GM06990 (cell line): Measurements from ENCODE around the gene CLDN4.

Source experiments
- DNase-seq: peaks from one replicate; pipeline ENCODE4 v3.0.0-alpha.2; 2011; ENCODE audit not compliant: insufficient read length; ENCODE audit errors: extremely low read depth
- H3K27me3 ChIP-seq: replicated peaks from 2 replicates; pipeline ENCODE4 v1.6.0; 2011; ENCODE audit warnings: low read length; ENCODE audit not compliant: control insufficient read depth, insufficient read depth
- H3K36me3 ChIP-seq: 2 replicates; pipeline ENCODE4 v1.5.1; 2011; ENCODE audit warnings: low read length; ENCODE audit not compliant: control insufficient read depth, insufficient read depth
- H3K4me3 ChIP-seq: replicated peaks from 2 replicates; pipeline ENCODE4 v1.5.1; 2011; ENCODE audit warnings: low read depth, mild to moderate bottlenecking, control low read depth, low read length
- CTCF ChIP-seq: IDR thresholded peaks from 2 replicates; pipeline ENCODE4 v1.5.1; 2011; ENCODE audit warnings: low read length, control low read depth, mild to moderate bottlenecking, inconsistent platforms; ENCODE audit not compliant: insufficient read depth, poor library complexity, severe bottlenecking

Gene CLDN4

DNA sequence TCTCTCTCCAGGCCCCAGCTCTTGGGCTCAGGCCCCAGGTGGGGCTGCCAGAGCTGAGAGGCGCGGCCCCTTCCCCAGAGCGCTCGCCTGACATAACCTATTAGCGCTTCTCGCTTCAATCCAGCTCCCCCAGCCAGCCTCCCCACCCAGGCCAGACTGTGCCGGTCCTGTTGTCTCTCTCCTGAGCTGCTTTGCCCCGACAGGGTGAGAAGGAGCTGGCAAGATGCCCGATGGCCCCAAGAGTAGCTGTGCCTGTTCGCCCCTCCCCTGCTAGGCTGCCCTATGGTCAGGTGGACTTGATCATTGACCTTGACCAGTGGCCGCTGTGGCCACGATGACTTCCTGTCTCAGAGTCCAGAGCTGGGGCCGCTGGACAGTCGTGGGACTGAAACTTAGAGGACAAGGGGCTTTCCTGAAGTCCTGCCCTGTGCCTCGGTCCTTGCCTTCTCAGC is 39.3 kb downstream of the CLDN4 start:
- TF ChIP-seq CTCF, result no peak
- H3K4me3 ChIP-seq, result no peak overlapping the region
- no peaks in the 10 kb centered on the region for H3K36me3 ChIP-seq
- no peaks in the 10 kb centered on the region; the same call in 1 of the 2 replicates for H3K27me3 ChIP-seq
- no peak for DNase-seq

GRCh38 chr7:73871163-73872011 is 40.6 kb downstream of the CLDN4 start:
- Histone ChIP-seq H3K27me3 (no peaks in the 10 kb centered on the region; the same call in 1 of the 2 replicates), H3K36me3 (no peaks in the 10 kb centered on the region), H3K4me3 (no peak overlapping the region)
- TF ChIP-seq CTCF, result no peak
- no peak for DNase-seq

GRCh38 chr7:73872056-73872908 is 41.5 kb downstream of the CLDN4 start:
- H3K4me3 ChIP-seq, result no peak overlapping the region
- H3K36me3 ChIP-seq, result no peaks in the 10 kb centered on the region
- H3K27me3 ChIP-seq, result no peaks in the 10 kb centered on the region; the same call in 1 of the 2 replicates
- no peak for DNase-seq
- TF ChIP-seq CTCF, result no peak

DNA sequence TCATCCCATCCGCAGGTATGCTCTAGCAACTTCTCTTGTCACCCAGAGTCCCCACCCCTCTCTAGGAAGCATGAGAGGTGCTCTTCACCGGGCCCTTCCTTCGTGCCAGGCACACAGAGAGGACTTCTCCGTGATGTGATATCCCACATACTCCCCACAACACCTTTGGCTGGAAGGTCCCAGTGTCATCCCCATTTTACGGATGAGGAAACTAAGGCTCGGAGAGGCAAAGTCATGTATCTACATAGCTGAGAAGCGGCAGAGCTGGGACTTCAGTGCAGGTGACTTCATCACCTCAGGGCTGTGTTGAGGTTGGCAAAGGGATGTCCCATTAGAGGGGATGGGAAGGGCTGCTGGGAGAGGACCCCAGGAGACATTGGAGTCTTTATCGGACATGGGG is 45.6 kb downstream of the CLDN4 start:
- TF ChIP-seq CTCF, result no peak
- H3K27me3 ChIP-seq, result no peaks in the 10 kb centered on the region; the same call in 1 of the 2 replicates
- no peak overlapping the region for H3K4me3 ChIP-seq
- no peak for DNase-seq
- no peaks in the 10 kb centered on the region for H3K36me3 ChIP-seq

- H3K4me3 ChIP-seq, result no peak overlapping the region
Observed at GRCh38 chr7:73876973-73877372, 46.2 kb downstream of the CLDN4 start.

More at GRCh38 chr7:73876973-73877372, 46.2 kb downstream of the CLDN4 start:
- TF ChIP-seq CTCF, result no peak
- Histone ChIP-seq H3K36me3 (no peaks in the 10 kb centered on the region), H3K27me3 (no peaks in the 10 kb centered on the region; the same call in 1 of the 2 replicates)
- DNase-seq, result no peak
